ENCODE results near the gene LIMS1.
"Not testable (repeated sequence)": the region's sequence is repeated elsewhere in the genome, so short reads cannot be mapped to it uniquely, and the experiment has no call there.

Gene LIMS1

DNA sequence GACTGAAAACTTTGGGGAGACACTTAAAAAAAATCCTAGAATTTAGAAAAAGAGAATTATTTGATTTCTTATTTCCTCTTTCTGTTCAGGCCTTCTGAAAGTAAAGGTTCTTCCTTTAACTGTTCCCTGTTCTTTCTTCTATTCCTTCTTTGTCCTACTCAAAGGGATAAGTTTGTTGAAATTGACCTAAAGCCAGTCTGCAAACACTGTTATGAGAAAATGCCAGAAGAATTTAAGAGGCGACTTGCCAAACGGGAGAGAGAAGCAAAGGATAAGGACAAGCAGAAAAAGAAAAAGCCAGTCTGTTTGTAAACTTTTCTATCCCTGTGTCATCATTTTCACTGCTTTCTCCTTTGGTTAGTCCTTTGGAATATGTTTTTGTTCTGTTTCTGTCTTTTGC lies 146.5 kb downstream of the LIMS1 start:
- DNase-seq; H3K4me3 ChIP-seq (ENCODE audit: low read depth, low read length); H3K27me3 ChIP-seq; H3K4me1 ChIP-seq; H3K36me3 ChIP-seq; H3K9me3 ChIP-seq: not testable (repeated sequence)

- H3K27me3 ChIP-seq; H3K4me3 ChIP-seq (ENCODE audit: low read depth, low read length); H3K36me3 ChIP-seq; DNase-seq; H3K4me1 ChIP-seq; H3K9me3 ChIP-seq: not testable (repeated sequence)
Observed at GRCh38 chr2:108688818-108689756, 154.8 kb downstream of the LIMS1 start.

DNA sequence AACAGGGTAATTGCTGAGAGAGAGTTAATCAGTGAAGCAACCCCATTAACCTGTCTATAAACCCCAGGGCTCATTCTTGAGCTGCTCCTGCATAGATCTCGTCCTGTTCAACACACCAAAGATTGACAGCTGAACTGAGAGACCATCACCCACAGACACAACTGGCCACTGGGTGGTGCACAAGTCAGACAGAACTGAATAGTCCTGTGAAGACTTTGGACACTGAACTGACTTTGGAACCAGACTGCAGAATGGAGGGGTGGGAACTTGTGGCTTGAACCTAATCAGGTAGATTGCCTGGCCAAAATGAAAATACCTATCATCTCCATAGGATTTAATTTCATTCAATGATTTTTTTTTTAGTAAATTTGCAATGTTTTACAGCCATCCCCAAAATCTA lies 155.7 kb downstream of the LIMS1 start:
- H3K4me3 ChIP-seq (ENCODE audit: low read depth, low read length); H3K9me3 ChIP-seq; H3K4me1 ChIP-seq; H3K36me3 ChIP-seq; DNase-seq; H3K27me3 ChIP-seq: not testable (repeated sequence)

GRCh38 chr2:108691447-108691846 lies 157.2 kb downstream of the LIMS1 start:
- no peak for TF ChIP-seq CTCF (IDR thresholded peaks at IDR 0.05; ENCODE audit: low read depth, low read length)
- Histone ChIP-seq H3K27me3 (no peaks in the 10 kb centered on the region), H3K4me3 (ENCODE audit: low read depth, low read length) (no peak overlapping the region), H3K36me3 (no peaks in the 10 kb centered on the region), H3K4me1 (no peaks in the 10 kb centered on the region), H3K9me3 (no peaks in the 10 kb centered on the region)
- no peak for DNase-seq

- Histone ChIP-seq H3K4me1 (no peaks in the 10 kb centered on the region), H3K4me3 (ENCODE audit: low read depth, low read length) (no peak overlapping the region), H3K27me3 (no peaks in the 10 kb centered on the region), H3K36me3 (no peaks in the 10 kb centered on the region), H3K9me3 (no peaks in the 10 kb centered on the region)
- no peak for DNase-seq
- no peak for TF ChIP-seq CTCF (IDR thresholded peaks at IDR 0.05; ENCODE audit: low read depth, low read length)
Observed at GRCh38 chr2:108701208-108701607, 166.9 kb downstream of the LIMS1 start.

DNA sequence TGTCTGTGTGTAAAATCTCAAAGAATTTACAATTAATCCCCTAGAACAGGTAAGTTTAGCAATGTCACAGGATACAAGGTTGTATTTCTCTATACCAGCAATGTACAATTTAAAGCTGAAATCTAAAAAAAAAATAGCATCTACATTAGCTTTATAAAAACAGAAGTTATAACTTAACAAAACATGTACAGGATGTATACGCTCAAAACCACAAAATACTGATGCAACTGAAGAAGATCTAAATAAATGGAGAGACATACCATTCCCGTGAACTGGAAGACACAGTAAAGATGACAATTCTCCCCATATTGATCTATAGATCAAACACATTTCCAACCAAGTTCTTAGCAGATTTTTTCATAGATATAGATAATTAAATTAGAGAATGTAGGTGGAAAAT lies 167.5 kb downstream of the LIMS1 start:
- no peak for DNase-seq
- no peaks in the 10 kb centered on the region for H3K9me3 ChIP-seq
- no peaks in the 10 kb centered on the region for H3K27me3 ChIP-seq
- H3K4me1 ChIP-seq = no peaks in the 10 kb centered on the region
- no peaks in the 10 kb centered on the region for H3K36me3 ChIP-seq
- TF ChIP-seq CTCF (IDR thresholded peaks at IDR 0.05; ENCODE audit: low read depth, low read length) = no peak
- H3K4me3 ChIP-seq (ENCODE audit: low read depth, low read length) = no peak overlapping the region

DNA sequence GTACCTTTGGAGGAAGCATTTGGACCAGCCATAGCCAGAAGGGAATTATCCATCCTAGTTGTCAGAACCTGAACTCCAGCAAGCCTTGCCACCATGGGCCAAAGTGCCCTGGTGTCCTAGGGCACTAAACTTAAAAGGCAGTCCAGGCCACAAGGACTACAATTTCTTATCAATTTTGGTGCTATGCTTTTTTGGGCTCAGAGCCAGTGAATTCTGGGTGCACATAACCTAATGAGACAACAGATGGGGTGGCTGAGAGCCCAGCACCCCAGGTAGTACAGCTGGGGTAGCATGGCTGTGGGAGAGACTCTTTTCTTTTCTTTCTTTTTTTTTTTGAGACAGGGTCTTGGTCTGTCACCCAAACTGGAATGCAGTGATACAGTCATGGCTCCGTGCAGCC lies 170.6 kb downstream of the LIMS1 start:
- no peaks in the 10 kb centered on the region for H3K36me3 ChIP-seq
- H3K4me1 ChIP-seq = no peaks in the 10 kb centered on the region
- no peaks in the 10 kb centered on the region for H3K9me3 ChIP-seq
- H3K27me3 ChIP-seq = no peaks in the 10 kb centered on the region
- DNase-seq = no peak
- H3K4me3 ChIP-seq (ENCODE audit: low read depth, low read length) = no peak overlapping the region
- TF ChIP-seq CTCF (IDR thresholded peaks at IDR 0.05; ENCODE audit: low read depth, low read length) = no peak

Data from BE2C (cell line).